HG02642 (cell line): ENCODE measurements around the gene HIPK1.
"Not testable (repeated sequence)": the region's sequence is repeated elsewhere in the genome, so short reads cannot be mapped to it uniquely, and the experiment has no call there.

Source experiments
- ATAC-seq: cut with Tn5 transposase; IDR thresholded peaks from one replicate; pipeline ENCODE4 v1.9.1; 2021; ENCODE audit warnings: mild to moderate bottlenecking; ENCODE audit not compliant: unreplicated experiment, poor library complexity

Gene HIPK1

DNA sequence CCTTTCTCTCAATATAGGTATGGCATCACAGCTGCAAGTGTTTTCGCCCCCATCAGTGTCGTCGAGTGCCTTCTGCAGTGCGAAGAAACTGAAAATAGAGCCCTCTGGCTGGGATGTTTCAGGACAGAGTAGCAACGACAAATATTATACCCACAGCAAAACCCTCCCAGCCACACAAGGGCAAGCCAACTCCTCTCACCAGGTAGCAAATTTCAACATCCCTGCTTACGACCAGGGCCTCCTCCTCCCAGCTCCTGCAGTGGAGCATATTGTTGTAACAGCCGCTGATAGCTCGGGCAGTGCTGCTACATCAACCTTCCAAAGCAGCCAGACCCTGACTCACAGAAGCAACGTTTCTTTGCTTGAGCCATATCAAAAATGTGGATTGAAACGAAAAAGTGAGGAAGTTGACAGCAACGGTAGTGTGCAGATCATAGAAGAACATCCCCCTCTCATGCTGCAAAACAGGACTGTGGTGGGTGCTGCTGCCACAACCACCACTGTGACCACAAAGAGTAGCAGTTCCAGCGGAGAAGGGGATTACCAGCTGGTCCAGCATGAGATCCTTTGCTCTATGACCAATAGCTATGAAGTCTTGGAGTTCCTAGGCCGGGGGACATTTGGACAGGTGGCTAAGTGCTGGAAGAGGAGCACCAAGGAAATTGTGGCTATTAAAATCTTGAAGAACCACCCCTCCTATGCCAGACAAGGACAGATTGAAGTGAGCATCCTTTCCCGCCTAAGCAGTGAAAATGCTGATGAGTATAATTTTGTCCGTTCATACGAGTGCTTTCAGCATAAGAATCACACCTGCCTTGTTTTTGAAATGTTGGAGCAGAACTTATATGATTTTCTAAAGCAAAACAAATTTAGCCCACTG lies 11.5 kb downstream of the HIPK1 start:
- peak; percentile 76 for ATAC-seq

GRCh38 chr1:113941245-113941559 lies 12.1 kb downstream of the HIPK1 start:
- ATAC-seq, result no peak

GRCh38 chr1:113942527-113942926 lies 13.4 kb downstream of the HIPK1 start:
- no peak for ATAC-seq

DNA sequence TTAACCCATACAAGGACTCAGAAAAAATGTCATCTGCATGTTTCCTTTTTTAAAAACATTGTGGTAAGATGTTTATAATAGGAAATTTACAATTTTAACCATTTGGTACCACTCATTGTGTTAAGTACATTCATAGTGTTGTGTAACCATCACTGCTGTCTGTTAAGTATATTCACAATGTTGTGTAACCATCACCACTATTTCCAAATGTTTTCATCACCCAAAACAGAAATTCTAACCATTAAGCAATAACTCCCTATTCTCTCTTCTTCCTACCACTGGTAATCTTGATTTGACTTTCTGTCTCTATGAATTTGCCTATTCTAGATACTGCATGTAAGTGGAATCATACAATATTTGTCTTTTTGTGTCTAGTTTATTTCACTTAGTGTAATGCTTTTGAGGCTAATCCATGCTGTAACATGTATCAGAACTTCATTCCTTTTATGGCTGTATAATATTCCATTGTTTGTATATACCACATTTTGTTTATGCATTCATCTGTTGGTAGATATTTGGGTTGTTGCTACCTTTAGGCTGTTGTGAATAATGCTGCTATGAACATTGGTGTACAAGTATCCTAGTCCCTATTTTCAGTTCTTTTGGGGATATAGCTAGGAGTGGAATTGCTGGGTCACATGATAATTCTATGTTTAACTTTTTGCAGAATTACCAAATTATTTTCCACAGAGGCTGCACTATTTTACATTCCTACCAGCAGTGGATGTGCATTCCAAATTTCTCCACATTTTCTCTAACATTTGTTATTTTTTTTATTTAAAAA lies 14.1 kb downstream of the HIPK1 start:
- no peak for ATAC-seq

GRCh38 chr1:113945329-113945728 lies 16.2 kb downstream of the HIPK1 start:
- no peak for ATAC-seq

- ATAC-seq, result no peak
These were observed 17.0 kb downstream of the HIPK1 start for GRCh38 chr1:113946112-113946511.

DNA sequence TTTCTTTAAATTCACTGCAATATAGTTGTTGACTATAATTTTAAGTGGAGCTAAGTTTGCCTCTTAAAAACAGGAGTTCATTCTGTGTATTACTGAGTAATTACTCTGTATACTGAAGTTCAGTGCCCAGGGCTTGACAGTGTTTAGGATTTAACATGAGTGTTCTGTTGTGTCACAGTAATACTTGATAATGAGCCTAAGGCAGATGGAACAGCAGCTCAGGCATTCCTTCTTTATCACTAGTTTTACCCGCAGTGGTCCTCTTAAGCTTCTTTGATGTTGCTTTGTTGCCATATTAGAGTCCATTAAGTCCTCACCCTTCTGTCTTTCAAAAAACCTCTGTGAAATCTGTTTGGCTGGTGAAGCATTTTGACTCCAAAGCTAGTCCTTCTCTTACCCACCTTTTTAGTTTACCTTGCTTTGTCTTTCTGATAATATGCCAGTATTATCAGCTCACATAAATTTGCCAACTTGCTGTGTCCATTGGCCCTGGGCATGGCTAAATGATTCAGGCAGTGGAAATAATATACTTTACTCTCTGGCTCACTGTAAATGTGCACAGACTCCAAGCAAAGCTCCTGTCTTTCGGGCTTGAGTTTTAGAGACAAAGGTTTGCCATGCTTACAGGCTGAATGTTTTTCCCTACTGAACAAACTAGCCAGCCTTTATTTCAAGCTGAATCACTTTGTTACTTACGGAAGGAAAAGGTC lies 17.7 kb downstream of the HIPK1 start:
- no peak for ATAC-seq

DNA sequence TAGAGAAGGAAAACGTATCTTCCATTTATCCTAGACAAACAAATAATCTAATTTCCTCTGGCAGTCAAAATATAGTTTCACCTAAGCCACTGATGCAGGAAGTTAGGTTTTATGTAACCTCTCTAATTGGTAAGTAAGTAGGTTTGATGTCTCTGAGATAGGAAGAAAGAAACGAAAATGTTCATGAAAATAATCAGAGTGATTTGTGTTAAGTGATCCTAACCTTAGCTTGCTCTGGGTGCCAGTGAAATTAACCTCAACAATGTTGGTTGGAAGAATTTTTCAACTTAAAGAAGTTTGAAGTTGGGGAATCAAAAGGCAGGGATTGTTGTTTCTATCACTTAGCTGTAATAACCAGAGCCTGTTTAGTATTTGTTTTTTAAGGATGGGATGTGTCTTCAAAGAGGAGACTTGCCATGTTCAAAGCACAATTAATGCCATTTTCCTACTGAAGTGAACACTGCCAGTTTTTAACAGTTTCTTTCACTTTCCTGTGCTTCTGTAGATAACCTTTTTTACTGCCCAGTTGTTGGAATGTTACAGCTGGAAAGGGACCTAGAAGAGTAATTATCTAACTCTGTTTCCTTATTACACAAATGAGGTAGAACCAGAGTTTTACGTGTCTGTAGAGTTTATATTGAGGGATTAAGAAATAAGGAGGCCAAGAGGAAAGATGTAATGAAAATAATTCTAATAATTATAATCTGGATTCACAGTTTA lies 18.4 kb downstream of the HIPK1 start:
- ATAC-seq, result no peak

- not testable (repeated sequence) for ATAC-seq
These were observed 19.0 kb downstream of the HIPK1 start for GRCh38 chr1:113948151-113948550.

DNA sequence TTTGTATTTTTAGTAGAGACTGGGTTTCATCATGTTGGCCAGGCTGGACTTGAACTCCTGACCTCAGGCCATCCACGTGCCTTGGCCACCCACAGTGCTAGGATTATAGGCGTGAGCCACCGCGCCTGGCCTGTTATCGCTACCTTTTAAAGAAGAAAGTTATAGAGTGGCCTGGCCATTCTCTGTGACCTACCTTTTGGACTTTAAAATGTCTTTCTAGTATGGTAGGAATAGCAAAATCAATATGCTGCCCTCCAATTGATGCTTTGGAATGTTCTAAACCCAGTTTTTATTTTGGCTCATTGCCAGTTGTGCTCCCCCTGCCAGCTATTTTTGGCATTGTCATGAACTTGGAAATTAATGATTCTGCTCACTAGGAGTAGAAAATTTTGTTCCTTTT lies 19.9 kb downstream of the HIPK1 start:
- no peak for ATAC-seq

GRCh38 chr1:113950908-113951307 lies 21.8 kb downstream of the HIPK1 start:
- no peak for ATAC-seq

- ATAC-seq, result no peak
These were observed 22.6 kb downstream of the HIPK1 start for GRCh38 chr1:113951719-113952118.

DNA sequence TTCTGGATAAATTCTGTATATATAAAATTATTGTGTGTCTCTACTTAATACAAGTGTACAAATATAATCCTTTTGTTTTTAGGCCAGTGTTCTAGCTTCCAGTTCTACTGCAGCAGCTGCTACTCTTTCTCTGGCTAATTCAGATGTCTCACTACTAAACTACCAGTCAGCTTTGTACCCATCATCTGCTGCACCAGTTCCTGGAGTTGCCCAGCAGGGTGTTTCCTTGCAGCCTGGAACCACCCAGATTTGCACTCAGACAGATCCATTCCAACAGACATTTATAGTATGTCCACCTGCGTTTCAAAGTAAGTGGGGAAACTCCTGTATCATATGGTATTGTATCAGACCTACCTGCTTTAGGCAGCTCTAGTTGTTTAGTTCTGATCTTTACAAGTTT lies 28.9 kb downstream of the HIPK1 start:
- no peak for ATAC-seq

DNA sequence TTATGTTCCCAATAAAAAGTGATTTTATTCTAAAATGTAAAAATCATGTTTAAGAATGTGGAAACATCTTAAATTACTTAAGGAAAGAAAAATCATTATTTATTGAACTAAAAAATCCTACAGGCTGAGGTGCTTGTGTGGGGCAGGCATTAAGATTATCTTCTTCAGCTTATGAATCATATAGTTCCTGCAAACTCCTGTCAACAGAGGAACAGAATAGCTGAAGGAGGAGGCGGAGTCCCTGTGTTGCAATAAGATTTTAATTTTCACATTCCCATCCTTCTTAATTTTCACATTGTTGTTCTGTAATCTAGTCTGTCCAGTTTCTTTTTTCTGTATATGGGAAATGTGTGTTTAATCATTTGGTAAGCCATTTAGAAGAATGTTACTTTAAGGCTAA lies 29.6 kb downstream of the HIPK1 start:
- ATAC-seq, result no peak

DNA sequence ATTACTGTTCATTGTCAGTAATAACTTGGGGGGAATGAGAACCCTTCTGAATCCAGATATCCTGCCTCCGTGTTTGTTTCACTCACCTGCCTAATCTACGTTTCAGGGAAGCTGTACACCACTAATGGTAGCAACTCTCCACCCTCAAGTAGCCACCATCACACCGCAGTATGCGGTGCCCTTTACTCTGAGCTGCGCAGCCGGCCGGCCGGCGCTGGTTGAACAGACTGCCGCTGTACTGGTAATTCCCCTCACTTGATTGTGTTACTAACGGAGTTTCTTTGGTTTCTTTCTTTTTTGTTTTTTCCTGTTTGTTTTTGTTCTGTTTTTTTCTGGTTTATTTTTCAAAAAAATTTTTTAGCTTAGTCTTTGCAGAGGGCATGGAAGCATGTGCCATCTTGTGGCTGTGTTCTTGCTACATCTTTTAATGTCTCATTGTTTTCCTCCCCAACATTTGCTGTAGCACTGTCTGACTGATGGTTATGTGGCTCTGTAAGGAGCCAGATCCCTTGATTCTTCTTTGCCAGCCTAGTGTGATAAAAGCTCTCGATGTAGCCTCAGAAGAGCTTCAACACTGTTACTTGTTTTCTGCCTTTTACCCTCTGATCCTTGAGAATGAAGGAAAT lies 34.3 kb downstream of the HIPK1 start:
- no peak for ATAC-seq

- no peak for ATAC-seq
These were observed 36.7 kb downstream of the HIPK1 start for GRCh38 chr1:113965703-113966412.

DNA sequence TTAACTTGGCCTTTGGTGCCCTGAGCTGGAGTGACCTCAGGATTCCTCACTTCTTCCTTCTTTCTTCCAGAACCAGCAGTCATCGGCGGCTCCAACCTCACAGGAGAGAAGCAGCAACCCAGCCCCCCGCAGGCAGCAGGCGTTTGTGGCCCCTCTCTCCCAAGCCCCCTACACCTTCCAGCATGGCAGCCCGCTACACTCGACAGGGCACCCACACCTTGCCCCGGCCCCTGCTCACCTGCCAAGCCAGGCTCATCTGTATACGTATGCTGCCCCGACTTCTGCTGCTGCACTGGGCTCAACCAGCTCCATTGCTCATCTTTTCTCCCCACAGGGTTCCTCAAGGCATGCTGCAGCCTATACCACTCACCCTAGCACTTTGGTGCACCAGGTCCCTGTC lies 43.8 kb downstream of the HIPK1 start:
- no peak for ATAC-seq

DNA sequence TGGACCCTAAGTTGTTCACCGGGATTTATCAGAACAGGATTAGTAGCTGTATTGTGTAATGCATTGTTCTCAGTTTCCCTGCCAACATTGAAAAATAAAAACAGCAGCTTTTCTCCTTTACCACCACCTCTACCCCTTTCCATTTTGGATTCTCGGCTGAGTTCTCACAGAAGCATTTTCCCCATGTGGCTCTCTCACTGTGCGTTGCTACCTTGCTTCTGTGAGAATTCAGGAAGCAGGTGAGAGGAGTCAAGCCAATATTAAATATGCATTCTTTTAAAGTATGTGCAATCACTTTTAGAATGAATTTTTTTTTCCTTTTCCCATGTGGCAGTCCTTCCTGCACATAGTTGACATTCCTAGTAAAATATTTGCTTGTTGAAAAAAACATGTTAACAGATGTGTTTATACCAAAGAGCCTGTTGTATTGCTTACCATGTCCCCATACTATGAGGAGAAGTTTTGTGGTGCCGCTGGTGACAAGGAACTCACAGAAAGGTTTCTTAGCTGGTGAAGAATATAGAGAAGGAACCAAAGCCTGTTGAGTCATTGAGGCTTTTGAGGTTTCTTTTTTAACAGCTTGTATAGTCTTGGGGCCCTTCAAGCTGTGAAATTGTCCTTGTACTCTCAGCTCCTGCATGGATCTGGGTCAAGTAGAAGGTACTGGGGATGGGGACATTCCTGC lies 46.2 kb downstream of the HIPK1 start:
- ATAC-seq, result no peak
